Keratinocyte (primary cell): ENCODE measurements around the gene FURIN. TPM values are rescaled to one million over a fixed set of nuclear protein-coding genes. Genes with fewer than 3 reads are reported as not detected.

Experiments
- DNase-seq: peaks from one replicate; pipeline ENCODE4 v3.0.0-alpha.2; 2011; ENCODE audit warnings: low read depth, missing footprints, low spot score
- FAIRE-seq: peaks from 2 replicates; lab custom pipeline; 2011; peaks lifted over from hg19 to GRCh38; lab: Jason Lieb, UNC
- H2AFZ ChIP-seq: 2 replicates; pipeline ENCODE4 v1.6.0; 2012; ENCODE audit warnings: low read length, control low read depth, inconsistent platforms; ENCODE audit not compliant: control insufficient read depth
- H3K27ac ChIP-seq: 2 replicates; pipeline ENCODE4 v1.5.1; 2011; ENCODE audit warnings: low read length; ENCODE audit not compliant: control insufficient read depth, insufficient read depth
- H3K27me3 ChIP-seq: 3 replicates; pipeline ENCODE4 v1.6.0; 2011; ENCODE audit warnings: low read length; ENCODE audit not compliant: control insufficient read depth, insufficient read depth; ENCODE audit errors: extremely low read depth
- H3K36me3 ChIP-seq, 2 experiments: 2 replicates in 1 of 2; 3 replicates in 1 of 2; pipeline ENCODE4 v1.5.1; 2011; ENCODE audit warnings: low read length in 2 of 2, mild to moderate bottlenecking in 1 of 2; ENCODE audit not compliant: control insufficient read depth in 2 of 2, insufficient read depth in 2 of 2; ENCODE audit errors: extremely low read depth in 1 of 2
- H3K4me1 ChIP-seq: 3 replicates; pipeline ENCODE4 v1.5.1; 2011; ENCODE audit warnings: low read length; ENCODE audit not compliant: control insufficient read depth, insufficient read depth; ENCODE audit errors: extremely low read depth
- H3K4me2 ChIP-seq: 3 replicates; pipeline ENCODE4 v1.6.0; 2011; ENCODE audit warnings: low read depth, low read length; ENCODE audit not compliant: control insufficient read depth, insufficient read depth; ENCODE audit errors: extremely low read depth
- H3K4me3 ChIP-seq, 3 experiments: fragments of 200-600 bp in 1 of 3; sonication (generic) in 1 of 3; 2 replicates in 2 of 3; 3 replicates in 1 of 3; pipeline ENCODE4 v1.5.1; 2011 to 2016; ENCODE audit warnings: low read length in 3 of 3, mild to moderate bottlenecking in 3 of 3, control low read depth in 2 of 3, inconsistent platforms in 1 of 3, low read depth in 1 of 3, mixed read lengths in 1 of 3, mixed run types in 1 of 3, moderate library complexity in 1 of 3; ENCODE audit not compliant: control insufficient read depth in 2 of 3, insufficient read depth in 2 of 3; ENCODE audit errors: extremely low read depth in 1 of 3
- H3K79me2 ChIP-seq: 2 replicates; pipeline ENCODE4 v1.6.0; 2012; ENCODE audit warnings: low read length; ENCODE audit not compliant: control insufficient read depth, insufficient read depth
- H3K9ac ChIP-seq: 3 replicates; pipeline ENCODE4 v1.6.0; 2011; ENCODE audit warnings: low read length; ENCODE audit not compliant: control insufficient read depth, insufficient read depth; ENCODE audit errors: extremely low read depth
- H3K9me1 ChIP-seq: 3 replicates; pipeline ENCODE4 v1.6.0; 2011; ENCODE audit warnings: low read length; ENCODE audit not compliant: control insufficient read depth, insufficient read depth; ENCODE audit errors: extremely low read depth
- H3K9me3 ChIP-seq: 2 replicates; pipeline ENCODE4 v1.5.1; 2012; ENCODE audit warnings: low read depth, low read length; ENCODE audit not compliant: control insufficient read depth
- H4K20me1 ChIP-seq: 3 replicates; pipeline ENCODE4 v1.6.0; 2011; ENCODE audit warnings: low read length; ENCODE audit not compliant: control insufficient read depth, insufficient read depth; ENCODE audit errors: extremely low read depth
- EZH2 ChIP-seq: IDR thresholded peaks from one replicate; pipeline ENCODE4 v1.6.1; 2012; ENCODE audit warnings: inconsistent platforms, mild to moderate bottlenecking, low read length, moderate library complexity
- dilution Hi-C: fragments of 300-500 bp; cut with MboI; formaldehyde crosslinking; loops from one replicate; pipeline ENCODE4 v1.7.0; 2020; ENCODE audit warnings: low sequenced_read_pairs; ENCODE audit not compliant: extremely low pct_ligation_motif_present
- polyA plus RNA-seq, 5 experiments: library from polyadenylated mRNA; depleted of rRNA in 3 of 5; stranded (reverse) in 3 of 5; stranded (forward) in 1 of 5; unstranded in 1 of 5; fragments of >200 nt; gene quantifications; 1 replicate in 1 of 5; 2 replicates in 3 of 5; 3 replicates in 1 of 5; pipeline versions ENCODE4 v1.2.1 to v1.2.3, GENCODE V29; 2011 to 2012; ENCODE audit warnings: missing spikeins in 2 of 5, low read depth in 1 of 5, low replicate concordance in 1 of 5
- TF ChIP-seq, protein P1 (sequence below), 3 experiments: IDR thresholded peaks in 1 of 3; conservative IDR thresholded peaks in 1 of 3; optimal IDR thresholded peaks in 1 of 3; 2 replicates in 2 of 3; 3 replicates in 1 of 3; pipeline versions ENCODE3 to v1.5.1; 2011; ENCODE audit warnings: low read length in 3 of 3, mild to moderate bottlenecking in 3 of 3, moderate library complexity in 2 of 3, control low read depth in 1 of 3, inconsistent platforms in 1 of 3; ENCODE audit not compliant: insufficient read depth in 2 of 3; ENCODE audit errors: extremely low read depth in 1 of 3

FURIN gene
- polyA plus RNA-seq, 1 donor (not counting 4 experiments of a cell fraction or from before 2014, with no cell fraction given) = 22.8 TPM

DNA sequence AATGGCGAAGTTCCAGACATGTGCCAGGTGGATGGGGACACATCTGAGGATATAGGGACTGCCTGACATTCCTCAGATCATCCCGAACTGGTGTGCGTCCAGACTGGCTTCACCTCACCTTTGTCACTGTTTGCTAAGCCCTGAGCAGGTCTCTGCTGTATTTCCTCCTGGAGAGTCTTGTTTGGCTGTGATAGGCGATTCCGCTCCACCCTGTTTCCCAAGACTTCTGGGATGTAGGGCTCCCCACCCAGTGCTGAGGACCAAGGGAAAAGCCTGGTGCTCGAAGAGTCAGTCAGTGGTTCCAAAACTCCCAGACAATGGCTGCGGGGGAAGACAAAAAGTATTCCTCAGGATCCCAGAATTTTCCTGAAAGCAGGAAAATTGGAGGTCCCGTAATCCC, 11.1 kb upstream of the FURIN start:
- no peak for FAIRE-seq
- H3K4me1 ChIP-seq = peaks cover 6% of the 10 kb centered on the region
- no peak overlapping the region for H3K27ac ChIP-seq
- DNase-seq = no peak
- no peak overlapping the region for H3K4me2 ChIP-seq
- dilution Hi-C loops = no loop called here
- TF ChIP-seq EZH2 = no peak
- TF ChIP-seq, protein P1, sequence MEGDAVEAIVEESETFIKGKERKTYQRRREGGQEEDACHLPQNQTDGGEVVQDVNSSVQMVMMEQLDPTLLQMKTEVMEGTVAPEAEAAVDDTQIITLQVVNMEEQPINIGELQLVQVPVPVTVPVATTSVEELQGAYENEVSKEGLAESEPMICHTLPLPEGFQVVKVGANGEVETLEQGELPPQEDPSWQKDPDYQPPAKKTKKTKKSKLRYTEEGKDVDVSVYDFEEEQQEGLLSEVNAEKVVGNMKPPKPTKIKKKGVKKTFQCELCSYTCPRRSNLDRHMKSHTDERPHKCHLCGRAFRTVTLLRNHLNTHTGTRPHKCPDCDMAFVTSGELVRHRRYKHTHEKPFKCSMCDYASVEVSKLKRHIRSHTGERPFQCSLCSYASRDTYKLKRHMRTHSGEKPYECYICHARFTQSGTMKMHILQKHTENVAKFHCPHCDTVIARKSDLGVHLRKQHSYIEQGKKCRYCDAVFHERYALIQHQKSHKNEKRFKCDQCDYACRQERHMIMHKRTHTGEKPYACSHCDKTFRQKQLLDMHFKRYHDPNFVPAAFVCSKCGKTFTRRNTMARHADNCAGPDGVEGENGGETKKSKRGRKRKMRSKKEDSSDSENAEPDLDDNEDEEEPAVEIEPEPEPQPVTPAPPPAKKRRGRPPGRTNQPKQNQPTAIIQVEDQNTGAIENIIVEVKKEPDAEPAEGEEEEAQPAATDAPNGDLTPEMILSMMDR (optimal IDR thresholded peaks at IDR 0.05 in 1 of 3, IDR thresholded peaks at IDR 0.05 in 1 of 3, conservative IDR thresholded peaks at IDR 0.05 in 1 of 3; ENCODE audit: extremely low read depth in 1 of 3, insufficient read depth in 2 of 3, low read length in 3 of 3) = no peak
- no peaks in the 10 kb centered on the region for H3K9me3 ChIP-seq
- H3K9me1 ChIP-seq = no peaks in the 10 kb centered on the region
- H2AFZ ChIP-seq = no peak overlapping the region
- no peak overlapping the region for H3K9ac ChIP-seq
- H3K36me3 ChIP-seq = no peaks in the 10 kb centered on the region
- no peaks in the 10 kb centered on the region for H3K79me2 ChIP-seq
- no peak overlapping the region for H3K4me3 ChIP-seq
- no peaks in the 10 kb centered on the region for H3K27me3 ChIP-seq
- no peaks in the 10 kb centered on the region for H4K20me1 ChIP-seq

DNA sequence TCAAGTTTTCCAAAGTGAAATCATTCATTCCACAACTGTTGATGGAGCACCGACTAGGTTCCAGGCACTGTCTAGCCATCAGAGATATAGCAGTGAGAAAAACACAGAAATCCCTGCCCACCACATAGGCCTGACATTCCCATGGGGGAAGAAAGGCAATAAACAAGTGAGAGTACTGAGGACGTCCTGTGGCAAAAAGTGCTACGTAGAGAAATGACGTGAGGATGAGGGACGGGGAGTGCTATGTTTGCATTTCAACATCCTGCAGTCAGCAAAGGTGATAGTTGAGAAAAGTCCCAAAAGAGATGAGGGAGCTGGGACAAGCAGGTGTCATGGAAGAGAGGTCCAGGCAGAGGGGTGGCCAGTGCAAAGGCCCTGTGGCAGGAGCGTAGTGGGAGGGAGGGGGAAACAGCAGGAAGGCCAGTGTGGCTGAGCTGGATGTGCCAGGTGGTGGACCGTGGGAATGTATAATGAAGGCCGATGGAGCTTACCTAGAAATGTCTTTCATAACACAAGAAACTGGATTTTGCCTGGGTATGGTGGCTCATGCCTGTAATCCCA, 10.4 kb upstream of the FURIN start:
- no peak for FAIRE-seq
- Histone ChIP-seq H3K36me3 (no peaks in the 10 kb centered on the region), H3K9me3 (no peaks in the 10 kb centered on the region), H3K4me2 (no peak overlapping the region), H3K79me2 (no peaks in the 10 kb centered on the region), H3K27ac (no peak overlapping the region), H3K4me3 (no peak overlapping the region), H3K9ac (no peak overlapping the region), H3K27me3 (no peaks in the 10 kb centered on the region), H3K4me1 (peaks cover under 1% of the 10 kb centered on the region), H2AFZ (no peak overlapping the region), H3K9me1 (no peaks in the 10 kb centered on the region), H4K20me1 (no peaks in the 10 kb centered on the region)
- TF ChIP-seq, protein P1 (optimal IDR thresholded peaks at IDR 0.05 in 1 of 3, IDR thresholded peaks at IDR 0.05 in 1 of 3, conservative IDR thresholded peaks at IDR 0.05 in 1 of 3; ENCODE audit: extremely low read depth in 1 of 3, insufficient read depth in 2 of 3, low read length in 3 of 3) = no peak
- TF ChIP-seq EZH2 = no peak
- no peak for DNase-seq
- dilution Hi-C loops = no loop called here
